HepG2 (cell line): Measurements from ENCODE around the gene CEP57L1. TPM values are rescaled to one million over a fixed set of nuclear protein-coding genes. Genes with fewer than 3 reads are reported as not detected.

ENCODE experiments used
- CREM ChIP-seq, 2 experiments: sonication (generic) in 1 of 2; formaldehyde crosslinking in 1 of 2; IDR thresholded peaks; 2 replicates each; pipeline versions ENCODE4 v1.4.0 to v1.6.1; 2016 to 2020; ENCODE audit warnings: antibody characterized with exemption in 1 of 2, mild to moderate bottlenecking in 1 of 2, missing genetic modification reagents in 1 of 2
- FOXA1 ChIP-seq, 2 experiments: fragments of 450-650 bp in 1 of 2; sonication (generic) in 1 of 2; formaldehyde crosslinking in 1 of 2; IDR thresholded peaks; 2 replicates each; pipeline versions ENCODE4 v1.4.0 to v1.6.1; 2016 to 2020; ENCODE audit warnings: missing genetic modification reagents in 1 of 2
- GATAD2A ChIP-seq: IDR thresholded peaks from 2 replicates; pipeline ENCODE4 v1.6.1; 2016
- HNF4A ChIP-seq: sonication (generic); formaldehyde crosslinking; IDR thresholded peaks from 2 replicates; pipeline ENCODE4 v1.4.0; 2020; ENCODE audit warnings: missing genetic modification reagents
- ISL2 ChIP-seq: sonication (generic); formaldehyde crosslinking; IDR thresholded peaks from 2 replicates; pipeline ENCODE4 v1.5.0; 2020; ENCODE audit warnings: missing genetic modification reagents
- MED1 ChIP-seq: sonication (generic); formaldehyde crosslinking; IDR thresholded peaks from 2 replicates; pipeline ENCODE4 v1.4.0; 2020; ENCODE audit warnings: missing genetic modification reagents
- MIER2 ChIP-seq: IDR thresholded peaks from 2 replicates; pipeline ENCODE4 v1.6.1; 2016; ENCODE audit warnings: missing biosample characterization, missing genetic modification reagents
- PITX1 ChIP-seq: sonication (generic); formaldehyde crosslinking; IDR thresholded peaks from 2 replicates; pipeline ENCODE4 v1.5.1; 2020; ENCODE audit warnings: mild to moderate bottlenecking, missing genetic modification reagents
- RFX3 ChIP-seq: IDR thresholded peaks from 2 replicates; pipeline ENCODE4 v1.6.1; 2016; ENCODE audit warnings: missing biosample characterization, missing genetic modification reagents
- ZNF552 ChIP-seq: sonication (generic); formaldehyde crosslinking; IDR thresholded peaks from 2 replicates; pipeline ENCODE4 v1.9.0; 2022; ENCODE audit warnings: missing genetic modification reagents, mild to moderate bottlenecking, borderline replicate concordance
- polyA plus RNA-seq, 8 experiments: library from polyadenylated mRNA; depleted of rRNA in 3 of 8; stranded (reverse) in 7 of 8; unstranded in 1 of 8; fragments of >200 nt; fragmentation: Illumina TruSeq in 4 of 8; extraction: Trizol in 4 of 8; gene quantifications; 2 replicates each; pipeline versions ENCODE4 v1.2.1 to v1.2.3, GENCODE V29; 2011 to 2016; ENCODE audit warnings: low read depth in 4 of 8, missing spikeins in 1 of 8, mixed read lengths in 1 of 8; ENCODE audit not compliant: insufficient read depth in 1 of 8
- total RNA-seq, 5 experiments: library from RNA; depleted of rRNA; stranded (reverse); fragments of >200 nt; fragmentation: Illumina TruSeq; extraction: Trizol; gene quantifications; 2 replicates each; pipeline ENCODE4 v1.2.3, GENCODE V29; 2016; ENCODE audit warnings: low read depth in 1 of 5
- TF ChIP-seq, protein P1 (sequence below): sonication (generic); formaldehyde crosslinking; IDR thresholded peaks from 2 replicates; pipeline ENCODE4 v1.4.0; 2020; ENCODE audit warnings: missing genetic modification reagents
- TF ChIP-seq, protein P2 (sequence below): sonication (generic); formaldehyde crosslinking; IDR thresholded peaks from 2 replicates; pipeline ENCODE4 v1.4.0; 2020; ENCODE audit warnings: missing genetic modification reagents
- TF ChIP-seq, protein P3 (sequence below): sonication (generic); formaldehyde crosslinking; IDR thresholded peaks from 2 replicates; pipeline ENCODE4 v1.5.0; 2020; ENCODE audit warnings: mild to moderate bottlenecking, missing genetic modification reagents, borderline replicate concordance
- TF ChIP-seq, protein P4 (sequence below): sonication (generic); formaldehyde crosslinking; IDR thresholded peaks from 2 replicates; pipeline ENCODE4 v1.4.0; 2020; ENCODE audit warnings: mild to moderate bottlenecking, missing genetic modification reagents
- TF ChIP-seq, protein P5 (sequence below): sonication (generic); formaldehyde crosslinking; IDR thresholded peaks from 2 replicates; pipeline ENCODE4 v1.4.0; 2020; ENCODE audit warnings: missing genetic modification reagents

The CEP57L1 gene
- total and polyA plus RNA-seq, 2 of the 13 experiments (the other 11 are each of a cell fraction or from before 2014, with no cell fraction given) = 7.7 to 15.5 TPM

DNA sequence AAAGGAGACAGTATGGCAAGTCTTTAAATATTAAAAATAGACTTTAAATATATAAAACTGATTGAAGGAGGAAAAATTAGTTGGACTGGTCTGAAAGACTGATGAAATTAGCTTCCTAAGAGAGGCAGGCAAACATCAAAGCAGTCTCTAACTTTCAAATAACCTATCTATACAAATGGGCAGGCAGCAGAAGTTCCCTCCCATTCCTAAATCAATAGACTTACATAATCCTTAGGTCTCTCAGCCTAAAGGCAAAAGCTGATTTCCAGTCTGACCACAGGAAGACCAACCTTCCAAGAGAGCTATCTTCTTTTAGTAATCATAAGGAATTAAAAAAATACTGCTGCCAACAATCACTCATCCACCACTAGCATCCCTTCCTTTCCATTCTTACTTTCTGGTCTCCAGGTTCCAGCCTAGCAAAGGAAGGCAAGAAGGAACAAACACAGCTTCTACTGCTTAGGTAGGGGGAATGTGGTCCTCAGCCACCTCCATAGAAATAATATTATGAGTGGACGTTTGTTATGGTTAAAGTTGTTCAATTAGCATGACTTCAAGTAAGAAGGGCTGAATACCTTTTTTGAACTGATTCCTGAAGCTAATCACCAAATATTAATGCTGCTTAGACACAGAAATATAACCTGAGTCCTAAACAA, 44.7 kb upstream of the CEP57L1 start (continued):
- TF ChIP-seq, protein P1, sequence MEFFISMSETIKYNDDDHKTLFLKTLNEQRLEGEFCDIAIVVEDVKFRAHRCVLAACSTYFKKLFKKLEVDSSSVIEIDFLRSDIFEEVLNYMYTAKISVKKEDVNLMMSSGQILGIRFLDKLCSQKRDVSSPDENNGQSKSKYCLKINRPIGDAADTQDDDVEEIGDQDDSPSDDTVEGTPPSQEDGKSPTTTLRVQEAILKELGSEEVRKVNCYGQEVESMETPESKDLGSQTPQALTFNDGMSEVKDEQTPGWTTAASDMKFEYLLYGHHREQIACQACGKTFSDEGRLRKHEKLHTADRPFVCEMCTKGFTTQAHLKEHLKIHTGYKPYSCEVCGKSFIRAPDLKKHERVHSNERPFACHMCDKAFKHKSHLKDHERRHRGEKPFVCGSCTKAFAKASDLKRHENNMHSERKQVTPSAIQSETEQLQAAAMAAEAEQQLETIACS (CRISPR knock-in tag) = no peak
- TF ChIP-seq PITX1 (CRISPR knock-in tag) (peak; percentile 44; the same call in 1 of the 2 replicates), MIER2 (CRISPR knock-in tag) (no peak), FOXA1 (IDR thresholded peaks at IDR 0.05) (no peak), FOXA1 (CRISPR knock-in tag; IDR thresholded peaks at IDR 0.05) (peak; percentile 72), HNF4A (peak; percentile 35), GATAD2A (CRISPR knock-in tag) (peak; percentile 80), MED1 (CRISPR knock-in tag) (0 out of 2 replicates have a peak, but pooled peaks have one; percentile 19), ISL2 (CRISPR knock-in tag) (peak; percentile 68; the same call in 1 of the 2 replicates), CREM (IDR thresholded peaks at IDR 0.05) (peak; percentile 35; the same call in 1 of the 2 replicates), CREM (CRISPR knock-in tag; IDR thresholded peaks at IDR 0.05) (no peak), RFX3 (CRISPR knock-in tag) (no peak), ZNF552 (CRISPR knock-in tag) (no peak)
- TF ChIP-seq, protein P2, sequence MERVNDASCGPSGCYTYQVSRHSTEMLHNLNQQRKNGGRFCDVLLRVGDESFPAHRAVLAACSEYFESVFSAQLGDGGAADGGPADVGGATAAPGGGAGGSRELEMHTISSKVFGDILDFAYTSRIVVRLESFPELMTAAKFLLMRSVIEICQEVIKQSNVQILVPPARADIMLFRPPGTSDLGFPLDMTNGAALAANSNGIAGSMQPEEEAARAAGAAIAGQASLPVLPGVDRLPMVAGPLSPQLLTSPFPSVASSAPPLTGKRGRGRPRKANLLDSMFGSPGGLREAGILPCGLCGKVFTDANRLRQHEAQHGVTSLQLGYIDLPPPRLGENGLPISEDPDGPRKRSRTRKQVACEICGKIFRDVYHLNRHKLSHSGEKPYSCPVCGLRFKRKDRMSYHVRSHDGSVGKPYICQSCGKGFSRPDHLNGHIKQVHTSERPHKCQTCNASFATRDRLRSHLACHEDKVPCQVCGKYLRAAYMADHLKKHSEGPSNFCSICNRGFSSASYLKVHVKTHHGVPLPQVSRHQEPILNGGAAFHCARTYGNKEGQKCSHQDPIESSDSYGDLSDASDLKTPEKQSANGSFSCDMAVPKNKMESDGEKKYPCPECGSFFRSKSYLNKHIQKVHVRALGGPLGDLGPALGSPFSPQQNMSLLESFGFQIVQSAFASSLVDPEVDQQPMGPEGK (CRISPR knock-in tag) = peak; percentile 50; the same call in 1 of the 2 replicates
- TF ChIP-seq, protein P3, sequence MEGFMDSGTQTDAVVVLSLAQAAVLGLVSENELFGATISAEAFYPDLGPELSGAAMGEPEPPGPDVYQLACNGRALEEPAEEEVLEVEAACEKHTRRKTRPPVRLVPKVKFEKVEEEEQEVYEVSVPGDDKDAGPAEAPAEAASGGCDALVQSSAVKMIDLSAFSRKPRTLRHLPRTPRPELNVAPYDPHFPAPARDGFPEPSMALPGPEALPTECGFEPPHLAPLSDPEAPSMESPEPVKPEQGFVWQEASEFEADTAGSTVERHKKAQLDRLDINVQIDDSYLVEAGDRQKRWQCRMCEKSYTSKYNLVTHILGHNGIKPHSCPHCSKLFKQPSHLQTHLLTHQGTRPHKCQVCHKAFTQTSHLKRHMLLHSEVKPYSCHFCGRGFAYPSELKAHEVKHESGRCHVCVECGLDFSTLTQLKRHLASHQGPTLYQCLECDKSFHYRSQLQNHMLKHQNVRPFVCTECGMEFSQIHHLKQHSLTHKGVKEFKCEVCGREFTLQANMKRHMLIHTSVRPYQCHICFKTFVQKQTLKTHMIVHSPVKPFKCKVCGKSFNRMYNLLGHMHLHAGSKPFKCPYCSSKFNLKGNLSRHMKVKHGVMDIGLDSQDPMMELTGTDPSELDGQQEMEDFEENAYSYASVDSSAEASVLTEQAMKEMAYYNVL (CRISPR knock-in tag) = no peak
- TF ChIP-seq, protein P4, sequence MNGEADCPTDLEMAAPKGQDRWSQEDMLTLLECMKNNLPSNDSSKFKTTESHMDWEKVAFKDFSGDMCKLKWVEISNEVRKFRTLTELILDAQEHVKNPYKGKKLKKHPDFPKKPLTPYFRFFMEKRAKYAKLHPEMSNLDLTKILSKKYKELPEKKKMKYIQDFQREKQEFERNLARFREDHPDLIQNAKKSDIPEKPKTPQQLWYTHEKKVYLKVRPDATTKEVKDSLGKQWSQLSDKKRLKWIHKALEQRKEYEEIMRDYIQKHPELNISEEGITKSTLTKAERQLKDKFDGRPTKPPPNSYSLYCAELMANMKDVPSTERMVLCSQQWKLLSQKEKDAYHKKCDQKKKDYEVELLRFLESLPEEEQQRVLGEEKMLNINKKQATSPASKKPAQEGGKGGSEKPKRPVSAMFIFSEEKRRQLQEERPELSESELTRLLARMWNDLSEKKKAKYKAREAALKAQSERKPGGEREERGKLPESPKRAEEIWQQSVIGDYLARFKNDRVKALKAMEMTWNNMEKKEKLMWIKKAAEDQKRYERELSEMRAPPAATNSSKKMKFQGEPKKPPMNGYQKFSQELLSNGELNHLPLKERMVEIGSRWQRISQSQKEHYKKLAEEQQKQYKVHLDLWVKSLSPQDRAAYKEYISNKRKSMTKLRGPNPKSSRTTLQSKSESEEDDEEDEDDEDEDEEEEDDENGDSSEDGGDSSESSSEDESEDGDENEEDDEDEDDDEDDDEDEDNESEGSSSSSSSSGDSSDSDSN (CRISPR knock-in tag) = no peak
- TF ChIP-seq, protein P5, sequence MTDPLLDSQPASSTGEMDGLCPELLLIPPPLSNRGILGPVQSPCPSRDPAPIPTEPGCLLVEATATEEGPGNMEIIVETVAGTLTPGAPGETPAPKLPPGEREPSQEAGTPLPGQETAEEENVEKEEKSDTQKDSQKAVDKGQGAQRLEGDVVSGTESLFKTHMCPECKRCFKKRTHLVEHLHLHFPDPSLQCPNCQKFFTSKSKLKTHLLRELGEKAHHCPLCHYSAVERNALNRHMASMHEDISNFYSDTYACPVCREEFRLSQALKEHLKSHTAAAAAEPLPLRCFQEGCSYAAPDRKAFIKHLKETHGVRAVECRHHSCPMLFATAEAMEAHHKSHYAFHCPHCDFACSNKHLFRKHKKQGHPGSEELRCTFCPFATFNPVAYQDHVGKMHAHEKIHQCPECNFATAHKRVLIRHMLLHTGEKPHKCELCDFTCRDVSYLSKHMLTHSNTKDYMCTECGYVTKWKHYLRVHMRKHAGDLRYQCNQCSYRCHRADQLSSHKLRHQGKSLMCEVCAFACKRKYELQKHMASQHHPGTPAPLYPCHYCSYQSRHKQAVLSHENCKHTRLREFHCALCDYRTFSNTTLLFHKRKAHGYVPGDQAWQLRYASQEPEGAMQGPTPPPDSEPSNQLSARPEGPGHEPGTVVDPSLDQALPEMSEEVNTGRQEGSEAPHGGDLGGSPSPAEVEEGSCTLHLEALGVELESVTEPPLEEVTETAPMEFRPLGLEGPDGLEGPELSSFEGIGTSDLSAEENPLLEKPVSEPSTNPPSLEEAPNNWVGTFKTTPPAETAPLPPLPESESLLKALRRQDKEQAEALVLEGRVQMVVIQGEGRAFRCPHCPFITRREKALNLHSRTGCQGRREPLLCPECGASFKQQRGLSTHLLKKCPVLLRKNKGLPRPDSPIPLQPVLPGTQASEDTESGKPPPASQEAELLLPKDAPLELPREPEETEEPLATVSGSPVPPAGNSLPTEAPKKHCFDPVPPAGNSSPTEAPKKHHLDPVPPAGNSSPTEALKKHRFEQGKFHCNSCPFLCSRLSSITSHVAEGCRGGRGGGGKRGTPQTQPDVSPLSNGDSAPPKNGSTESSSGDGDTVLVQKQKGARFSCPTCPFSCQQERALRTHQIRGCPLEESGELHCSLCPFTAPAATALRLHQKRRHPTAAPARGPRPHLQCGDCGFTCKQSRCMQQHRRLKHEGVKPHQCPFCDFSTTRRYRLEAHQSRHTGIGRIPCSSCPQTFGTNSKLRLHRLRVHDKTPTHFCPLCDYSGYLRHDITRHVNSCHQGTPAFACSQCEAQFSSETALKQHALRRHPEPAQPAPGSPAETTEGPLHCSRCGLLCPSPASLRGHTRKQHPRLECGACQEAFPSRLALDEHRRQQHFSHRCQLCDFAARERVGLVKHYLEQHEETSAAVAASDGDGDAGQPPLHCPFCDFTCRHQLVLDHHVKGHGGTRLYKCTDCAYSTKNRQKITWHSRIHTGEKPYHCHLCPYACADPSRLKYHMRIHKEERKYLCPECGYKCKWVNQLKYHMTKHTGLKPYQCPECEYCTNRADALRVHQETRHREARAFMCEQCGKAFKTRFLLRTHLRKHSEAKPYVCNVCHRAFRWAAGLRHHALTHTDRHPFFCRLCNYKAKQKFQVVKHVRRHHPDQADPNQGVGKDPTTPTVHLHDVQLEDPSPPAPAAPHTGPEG = no peak
